ENCODE measurements around the gene KISS1. TPM values are rescaled to one million over a fixed set of nuclear protein-coding genes. Genes with fewer than 3 reads are reported as not detected.

Gene KISS1
- total and polyA plus RNA-seq, 2 experiments from 2014 or later, result 2.0 to 12.9 TPM

DNA sequence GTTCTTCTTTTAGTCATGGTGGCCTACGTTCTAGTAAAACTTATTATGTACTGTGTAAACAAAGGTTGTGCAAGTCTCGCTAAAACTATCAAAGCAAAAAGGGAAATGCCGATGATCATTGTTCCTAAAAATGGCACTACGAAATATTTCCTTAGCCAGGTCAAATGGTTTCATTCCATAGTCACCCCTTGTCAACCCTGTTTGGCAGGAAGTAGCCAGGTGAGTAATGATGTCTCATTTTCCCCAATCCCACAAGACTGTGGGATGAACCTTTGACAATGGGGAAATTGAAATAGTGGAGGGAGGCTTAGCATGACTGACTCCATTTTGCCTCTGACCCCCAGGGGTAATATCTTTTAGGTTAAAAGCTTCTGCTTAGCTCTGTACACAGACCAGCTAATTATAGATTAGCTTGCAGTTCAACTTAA is 24.5 kb downstream of the KISS1 start:
- Histone ChIP-seq H3K27ac (no peak overlapping the region), H3K79me2 (no peaks in the 10 kb centered on the region), H3K4me3 (no peak overlapping the region), H3K27me3 (peaks cover 4% of the 10 kb centered on the region), H3K36me3 (replicated peaks; ENCODE audit: insufficient read depth, low read depth) (no peaks in the 10 kb centered on the region), H3K4me1 (ENCODE audit: insufficient read depth) (peaks cover 3% of the 10 kb centered on the region), H4K20me1 (ENCODE audit: insufficient read depth, poor library complexity, severe bottlenecking) (no peaks in the 10 kb centered on the region), H3K9me2 (replicated peaks; ENCODE audit: insufficient read depth) (no peaks in the 10 kb centered on the region), H3K9me3 (ENCODE audit: low read depth) (no peaks in the 10 kb centered on the region), H3K4me2 (no peak overlapping the region), H2AFZ (no peak overlapping the region)
- 36% methylated on average over 4 of the region's 4 CpGs for WGBS (ENCODE audit: low lambda C conversion rate, missing lambda C conversion rate)
- no peak for DNase-seq (ENCODE audit: low spot score)
- no peak for TF ChIP-seq EZH2phosphoT487 (IDR thresholded peaks at IDR 0.05; ENCODE audit: low read depth, severe bottlenecking, unreplicated experiment)

GRCh38 chr1:204170494-204171155 is 25.7 kb downstream of the KISS1 start:
- peaks cover 3% of the 10 kb centered on the region for H3K4me1 ChIP-seq (ENCODE audit: insufficient read depth)
- no peak for TF ChIP-seq EZH2phosphoT487 (IDR thresholded peaks at IDR 0.05; ENCODE audit: low read depth, severe bottlenecking, unreplicated experiment)
- TF ChIP-seq EZH2 (IDR thresholded peaks at IDR 0.05; ENCODE audit: borderline replicate concordance), result no peak
- TF ChIP-seq, protein P1, sequence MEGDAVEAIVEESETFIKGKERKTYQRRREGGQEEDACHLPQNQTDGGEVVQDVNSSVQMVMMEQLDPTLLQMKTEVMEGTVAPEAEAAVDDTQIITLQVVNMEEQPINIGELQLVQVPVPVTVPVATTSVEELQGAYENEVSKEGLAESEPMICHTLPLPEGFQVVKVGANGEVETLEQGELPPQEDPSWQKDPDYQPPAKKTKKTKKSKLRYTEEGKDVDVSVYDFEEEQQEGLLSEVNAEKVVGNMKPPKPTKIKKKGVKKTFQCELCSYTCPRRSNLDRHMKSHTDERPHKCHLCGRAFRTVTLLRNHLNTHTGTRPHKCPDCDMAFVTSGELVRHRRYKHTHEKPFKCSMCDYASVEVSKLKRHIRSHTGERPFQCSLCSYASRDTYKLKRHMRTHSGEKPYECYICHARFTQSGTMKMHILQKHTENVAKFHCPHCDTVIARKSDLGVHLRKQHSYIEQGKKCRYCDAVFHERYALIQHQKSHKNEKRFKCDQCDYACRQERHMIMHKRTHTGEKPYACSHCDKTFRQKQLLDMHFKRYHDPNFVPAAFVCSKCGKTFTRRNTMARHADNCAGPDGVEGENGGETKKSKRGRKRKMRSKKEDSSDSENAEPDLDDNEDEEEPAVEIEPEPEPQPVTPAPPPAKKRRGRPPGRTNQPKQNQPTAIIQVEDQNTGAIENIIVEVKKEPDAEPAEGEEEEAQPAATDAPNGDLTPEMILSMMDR (IDR thresholded peaks at IDR 0.05; ENCODE audit: poor library complexity), result no peak
- H3K4me2 ChIP-seq, result no peak overlapping the region
- H3K27ac ChIP-seq, result no peak overlapping the region
- peaks cover 4% of the 10 kb centered on the region for H3K27me3 ChIP-seq
- DNase-seq (ENCODE audit: low spot score), result no peak
- H3K79me2 ChIP-seq, result no peaks in the 10 kb centered on the region
- 86% methylated on average over 3 of the region's 3 CpGs for whole genome bisulfite sequencing (ENCODE audit: low lambda C conversion rate, missing lambda C conversion rate)
- H2AFZ ChIP-seq, result no peak overlapping the region
- H4K20me1 ChIP-seq (ENCODE audit: insufficient read depth, poor library complexity, severe bottlenecking), result no peaks in the 10 kb centered on the region
- no peaks in the 10 kb centered on the region for H3K9me2 ChIP-seq (replicated peaks; ENCODE audit: insufficient read depth)
- H3K4me3 ChIP-seq, result no peak overlapping the region
- no peaks in the 10 kb centered on the region for H3K9me3 ChIP-seq (ENCODE audit: low read depth)
- no peaks in the 10 kb centered on the region for H3K36me3 ChIP-seq (replicated peaks; ENCODE audit: insufficient read depth, low read depth)

GRCh38 chr1:204169858-204170257 is 26.4 kb downstream of the KISS1 start:
- H3K9me3 ChIP-seq (ENCODE audit: low read depth), result no peaks in the 10 kb centered on the region
- H2AFZ ChIP-seq, result no peak overlapping the region
- peaks cover 3% of the 10 kb centered on the region for H3K4me1 ChIP-seq (ENCODE audit: insufficient read depth)
- peaks cover 2% of the 10 kb centered on the region for H3K27me3 ChIP-seq
- no peak for DNase-seq (ENCODE audit: low spot score)
- 86% methylated on average over 4 of the region's 4 CpGs for WGBS (ENCODE audit: low lambda C conversion rate, missing lambda C conversion rate)
- no peaks in the 10 kb centered on the region for H3K36me3 ChIP-seq (replicated peaks; ENCODE audit: insufficient read depth, low read depth)
- no peak overlapping the region for H3K4me2 ChIP-seq
- H3K79me2 ChIP-seq, result no peaks in the 10 kb centered on the region
- TF ChIP-seq EZH2 (IDR thresholded peaks at IDR 0.05; ENCODE audit: borderline replicate concordance) (no peak), EZH2phosphoT487 (IDR thresholded peaks at IDR 0.05; ENCODE audit: low read depth, severe bottlenecking, unreplicated experiment) (no peak)
- TF ChIP-seq, protein P1 (IDR thresholded peaks at IDR 0.05; ENCODE audit: poor library complexity), result no peak
- H3K4me3 ChIP-seq, result no peak overlapping the region
- no peaks in the 10 kb centered on the region for H3K9me2 ChIP-seq (replicated peaks; ENCODE audit: insufficient read depth)
- H4K20me1 ChIP-seq (ENCODE audit: insufficient read depth, poor library complexity, severe bottlenecking), result no peaks in the 10 kb centered on the region
- H3K27ac ChIP-seq, result no peak overlapping the region

DNA sequence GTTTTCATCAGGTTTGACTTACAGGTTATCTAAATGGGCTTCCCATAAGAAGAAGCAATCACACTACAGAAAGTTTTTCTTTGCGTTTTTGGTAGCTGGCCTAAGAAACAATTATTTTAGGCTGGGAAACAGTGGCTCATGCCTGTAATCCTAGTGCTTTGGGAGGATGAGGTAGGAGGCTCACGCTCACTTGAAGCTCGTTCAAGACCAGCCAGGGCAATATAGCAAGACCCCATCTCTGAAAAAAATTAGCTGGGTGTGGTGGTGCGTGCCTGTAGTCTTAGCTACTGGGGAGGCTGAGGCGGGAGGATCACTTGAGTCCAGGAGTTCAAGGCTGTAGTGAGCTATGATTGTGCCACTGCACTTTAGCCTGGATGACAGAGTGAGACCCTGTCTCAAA is 28.6 kb downstream of the KISS1 start:
- no peaks in the 10 kb centered on the region for H3K79me2 ChIP-seq
- WGBS (ENCODE audit: low lambda C conversion rate, missing lambda C conversion rate), result 95% methylated on average over 5 of the region's 5 CpGs

More for the DNA sequence above, 28.6 kb downstream of the KISS1 start:
- H3K9me3 ChIP-seq (ENCODE audit: low read depth), result no peaks in the 10 kb centered on the region
- H3K4me2 ChIP-seq, result no peak overlapping the region
- H3K9me2 ChIP-seq (replicated peaks; ENCODE audit: insufficient read depth), result no peaks in the 10 kb centered on the region
- H3K4me1 ChIP-seq (ENCODE audit: insufficient read depth), result peaks cover 3% of the 10 kb centered on the region
- TF ChIP-seq, protein P1 (IDR thresholded peaks at IDR 0.05; ENCODE audit: poor library complexity), result no peak
- TF ChIP-seq EZH2 (IDR thresholded peaks at IDR 0.05; ENCODE audit: borderline replicate concordance) (no peak), EZH2phosphoT487 (IDR thresholded peaks at IDR 0.05; ENCODE audit: low read depth, severe bottlenecking, unreplicated experiment) (no peak)
- H4K20me1 ChIP-seq (ENCODE audit: insufficient read depth, poor library complexity, severe bottlenecking), result no peaks in the 10 kb centered on the region
- no peak overlapping the region for H2AFZ ChIP-seq
- H3K27me3 ChIP-seq, result no peaks in the 10 kb centered on the region
- H3K27ac ChIP-seq, result no peak overlapping the region
- H3K36me3 ChIP-seq (replicated peaks; ENCODE audit: insufficient read depth, low read depth), result no peaks in the 10 kb centered on the region
- no peak overlapping the region for H3K4me3 ChIP-seq
- no peak for DNase-seq (ENCODE audit: low spot score)

Data from hepatocyte (in vitro differentiated cells).